ENCODE results near the gene AMACR.
"Not testable (repeated sequence)": the region's sequence is repeated elsewhere in the genome, so short reads cannot be mapped to it uniquely, and the experiment has no call there.

Gene AMACR

GRCh38 chr5:33969572-33970452, 38.0 kb downstream of the AMACR start:
- in situ Hi-C loops (cut with MboI; ENCODE audit: low pct_unique_long_range_greater_than_20kb, low sequenced_read_pairs, unreplicated experiment), result loop anchor here (25.0 kb wide), 1 partner anchor 533 kb away; the partner anchor contains the start of gene TARS1
- peak; percentile 62 for DNase-seq (ENCODE audit: low spot score)
- TF ChIP-seq CTCF (IDR thresholded peaks at IDR 0.05; ENCODE audit: extremely low read depth, insufficient read depth, missing control alignments), result peak; percentile 93

- no peak for DNase-seq (ENCODE audit: low spot score)
- in situ Hi-C loops (cut with MboI; ENCODE audit: low pct_unique_long_range_greater_than_20kb, low sequenced_read_pairs, unreplicated experiment), result loop anchor here (25.0 kb wide), 1 partner anchor 531 kb away; the partner anchor contains the start of gene TARS1
- TF ChIP-seq CTCF (IDR thresholded peaks at IDR 0.05; ENCODE audit: extremely low read depth, insufficient read depth, missing control alignments), result no peak
Observed at GRCh38 chr5:33968211-33969005, 39.4 kb downstream of the AMACR start.

- TF ChIP-seq CTCF (IDR thresholded peaks at IDR 0.05; ENCODE audit: extremely low read depth, insufficient read depth, missing control alignments), result no peak
- in situ Hi-C loops (cut with MboI; ENCODE audit: low pct_unique_long_range_greater_than_20kb, low sequenced_read_pairs, unreplicated experiment), result loop anchor here (25.0 kb wide), 1 partner anchor 530 kb away; the partner anchor contains the start of gene TARS1
- no peak for DNase-seq (ENCODE audit: low spot score)
Observed at GRCh38 chr5:33966805-33967204, 41.0 kb downstream of the AMACR start.

- peak; percentile 24 for DNase-seq (ENCODE audit: low spot score)
- in situ Hi-C loops (cut with MboI; ENCODE audit: low pct_unique_long_range_greater_than_20kb, low sequenced_read_pairs, unreplicated experiment), result loop anchor here (25.0 kb wide), 1 partner anchor 527 kb away; the partner anchor contains the start of gene TARS1
- no peak for TF ChIP-seq CTCF (IDR thresholded peaks at IDR 0.05; ENCODE audit: extremely low read depth, insufficient read depth, missing control alignments)
Observed at GRCh38 chr5:33964132-33964700, 43.6 kb downstream of the AMACR start.

GRCh38 chr5:33958176-33958575, 49.7 kb downstream of the AMACR start:
- in situ Hi-C loops (cut with MboI; ENCODE audit: low pct_unique_long_range_greater_than_20kb, low sequenced_read_pairs, unreplicated experiment), result loop anchor here (25.0 kb wide), 1 partner anchor 521 kb away; the partner anchor contains the start of gene TARS1
- TF ChIP-seq CTCF (IDR thresholded peaks at IDR 0.05; ENCODE audit: extremely low read depth, insufficient read depth, missing control alignments), result no peak
- no peak for DNase-seq (ENCODE audit: low spot score)

GRCh38 chr5:33957577-33958150, 50.2 kb downstream of the AMACR start:
- DNase-seq (ENCODE audit: low spot score), result no peak
- in situ Hi-C loops (cut with MboI; ENCODE audit: low pct_unique_long_range_greater_than_20kb, low sequenced_read_pairs, unreplicated experiment), result loop anchor here (25.0 kb wide), 1 partner anchor 520 kb away; the partner anchor contains the start of gene TARS1
- no peak for TF ChIP-seq CTCF (IDR thresholded peaks at IDR 0.05; ENCODE audit: extremely low read depth, insufficient read depth, missing control alignments)

GRCh38 chr5:33952175-33952574, 55.7 kb downstream of the AMACR start:
- not testable (repeated sequence) for DNase-seq (ENCODE audit: low spot score)
- in situ Hi-C loops (cut with MboI; ENCODE audit: low pct_unique_long_range_greater_than_20kb, low sequenced_read_pairs, unreplicated experiment), result loop anchor here (25.0 kb wide), 1 partner anchor 515 kb away; the partner anchor contains the start of gene TARS1

Measured in GM13977 (cell line).